Mesenchymal stem cell (in vitro differentiated cells and primary cell): ENCODE results near the gene SPRN.

ENCODE experiments used
- DNase-seq: peaks from one replicate; pipeline ENCODE4 v3.0.0-alpha.2; 2013
- H2AFZ ChIP-seq: one replicate; pipeline ENCODE4 v1.6.1; 2013; ENCODE audit warnings: low read depth, mild to moderate bottlenecking, control low read depth, inconsistent platforms, low read length, moderate library complexity
- H2AK5ac ChIP-seq: 2 replicates; pipeline ENCODE4 v1.6.1; 2013; ENCODE audit warnings: low read length, moderate library complexity, mild to moderate bottlenecking, inconsistent platforms; ENCODE audit not compliant: severe bottlenecking
- H2BK120ac ChIP-seq: one replicate; pipeline ENCODE4 v1.6.1; 2013; ENCODE audit warnings: low read depth, mild to moderate bottlenecking, inconsistent platforms, low read length, moderate library complexity
- H2BK12ac ChIP-seq, 2 experiments: one replicate each; pipeline ENCODE4 v1.6.1; 2013; ENCODE audit warnings: inconsistent platforms in 2 of 2, low read length in 2 of 2, mild to moderate bottlenecking in 2 of 2, moderate library complexity in 2 of 2, control low read depth in 1 of 2
- H2BK15ac ChIP-seq: one replicate; pipeline ENCODE4 v1.6.1; 2013; ENCODE audit warnings: mild to moderate bottlenecking, low read depth, inconsistent platforms; ENCODE audit not compliant: poor library complexity, severe bottlenecking
- H2BK5ac ChIP-seq: 2 replicates; pipeline ENCODE4 v1.6.1; 2013; ENCODE audit warnings: low read depth, mild to moderate bottlenecking, low read length, control low read depth, inconsistent platforms; ENCODE audit not compliant: poor library complexity, severe bottlenecking
- H3K14ac ChIP-seq, 2 experiments: one replicate each; pipeline ENCODE4 v1.6.1; 2013; ENCODE audit warnings: inconsistent platforms in 2 of 2, low read length in 2 of 2, control low read depth in 1 of 2, mild to moderate bottlenecking in 1 of 2, moderate library complexity in 1 of 2
- H3K18ac ChIP-seq, 2 experiments: one replicate each; pipeline ENCODE4 v1.6.1; 2013; ENCODE audit warnings: inconsistent platforms in 2 of 2, low read length in 2 of 2, control low read depth in 1 of 2, low read depth in 1 of 2, mild to moderate bottlenecking in 1 of 2
- H3K23ac ChIP-seq, 2 experiments: one replicate each; pipeline ENCODE4 v1.6.1; 2013; ENCODE audit warnings: inconsistent platforms in 2 of 2, low read length in 2 of 2, mild to moderate bottlenecking in 2 of 2, moderate library complexity in 2 of 2, control low read depth in 1 of 2
- H3K27ac ChIP-seq: 2 replicates; pipeline ENCODE4 v1.5.1; 2013; ENCODE audit warnings: mild to moderate bottlenecking, moderate library complexity, low read length, control low read depth, inconsistent platforms; ENCODE audit not compliant: poor library complexity, severe bottlenecking
- H3K27me3 ChIP-seq, 2 experiments: 2 replicates each; pipeline versions ENCODE4 v1.6.1 to v1.7.0; 2013; ENCODE audit warnings: low read length in 2 of 2, mild to moderate bottlenecking in 2 of 2, moderate library complexity in 2 of 2, control low read depth in 1 of 2, inconsistent platforms in 1 of 2; ENCODE audit not compliant: control insufficient read depth in 1 of 2, insufficient read depth in 1 of 2
- H3K36me3 ChIP-seq, 2 experiments: 2 replicates each; pipeline versions ENCODE4 v1.6.1 to v1.7.0; 2013; ENCODE audit warnings: low read length in 2 of 2, control low read depth in 1 of 2, inconsistent platforms in 1 of 2, low read depth in 1 of 2, mild to moderate bottlenecking in 1 of 2; ENCODE audit not compliant: insufficient read depth in 2 of 2, control insufficient read depth in 1 of 2
- H3K4ac ChIP-seq, 2 experiments: one replicate each; pipeline ENCODE4 v1.6.1; 2013; ENCODE audit warnings: inconsistent platforms in 2 of 2, low read length in 2 of 2, mild to moderate bottlenecking in 2 of 2, moderate library complexity in 2 of 2, control low read depth in 1 of 2, low read depth in 1 of 2
- H3K4me1 ChIP-seq: 2 replicates; pipeline ENCODE4 v1.6.1; 2013; ENCODE audit warnings: low read depth, low read length, control low read depth; ENCODE audit not compliant: control insufficient read depth, insufficient read depth
- H3K4me2 ChIP-seq: 2 replicates; pipeline ENCODE4 v1.6.1; 2013; ENCODE audit warnings: low read length, mild to moderate bottlenecking, inconsistent platforms; ENCODE audit not compliant: poor library complexity, severe bottlenecking
- H3K4me3 ChIP-seq, 2 experiments: 2 replicates each; pipeline versions ENCODE4 v1.5.1 to v1.7.0; 2013; ENCODE audit warnings: low read length in 2 of 2, mild to moderate bottlenecking in 2 of 2, control low read depth in 1 of 2, low read depth in 1 of 2; ENCODE audit not compliant: insufficient read depth in 1 of 2
- H3K79me1 ChIP-seq: replicated peaks from 2 replicates; pipeline ENCODE4 v1.6.1; 2013; ENCODE audit warnings: mild to moderate bottlenecking, control low read depth, low read length, inconsistent platforms; ENCODE audit not compliant: poor library complexity, severe bottlenecking
- H3K9ac ChIP-seq: 2 replicates; pipeline ENCODE4 v1.7.0; 2013; ENCODE audit warnings: mild to moderate bottlenecking, low read length, moderate library complexity
- H3K9me3 ChIP-seq: 2 replicates; pipeline ENCODE4 v1.7.0; 2013; ENCODE audit warnings: mild to moderate bottlenecking, low read length; ENCODE audit not compliant: control insufficient read depth
- H4K8ac ChIP-seq: one replicate; pipeline ENCODE4 v1.6.1; 2013; ENCODE audit warnings: inconsistent platforms, mild to moderate bottlenecking, low read length, moderate library complexity
- H4K91ac ChIP-seq: one replicate; pipeline ENCODE4 v1.6.1; 2013; ENCODE audit warnings: mild to moderate bottlenecking, low read length, inconsistent platforms
- WGBS: methylation state at CpG from one replicate; pipeline ENCODE4 v1.1.7; 2013; ENCODE audit warnings: mixed read lengths; 5-methylcytosine and 5-hydroxymethylcytosine counted together

SPRN gene

DNA sequence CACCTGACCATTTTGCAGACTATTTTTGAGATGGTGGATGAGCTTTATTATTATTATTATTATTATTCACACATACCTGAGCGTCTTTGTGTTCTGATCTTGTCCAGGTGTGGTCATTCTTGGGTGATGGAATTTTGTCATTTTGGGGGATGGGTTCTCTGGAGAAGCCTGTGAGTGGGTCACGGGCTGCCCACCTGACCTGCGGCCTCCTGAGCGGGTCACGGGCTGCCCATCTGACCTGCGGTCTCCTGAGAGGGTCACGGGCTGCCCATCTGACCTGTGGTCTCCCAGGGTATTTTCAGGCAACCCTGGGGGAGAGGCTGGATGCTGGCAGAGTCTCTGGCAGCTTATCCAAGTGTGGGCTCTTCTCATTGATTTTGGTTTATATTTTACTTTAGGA is 36.6 kb upstream of the SPRN start:
- no peak for DNase-seq
- H2AK5ac ChIP-seq, result no peak overlapping the region
- no peak overlapping the region for H3K9ac ChIP-seq
- no peak overlapping the region for H4K91ac ChIP-seq
- no peak overlapping the region for H2AFZ ChIP-seq
- no peak overlapping the region for H3K4ac ChIP-seq
- no peak overlapping the region for H4K8ac ChIP-seq
- H3K4me2 ChIP-seq, result no peak overlapping the region
- no peak overlapping the region for H3K27ac ChIP-seq
- H3K14ac ChIP-seq, result no peak overlapping the region
- no peaks in the 10 kb centered on the region for H3K79me1 ChIP-seq
- H3K4me1 ChIP-seq, result no peaks in the 10 kb centered on the region
- no peak overlapping the region for H2BK5ac ChIP-seq
- H2BK15ac ChIP-seq, result no peak overlapping the region
- H3K4me3 ChIP-seq, result no peak overlapping the region
- 88% methylated on average over 7 of the region's 7 CpGs for WGBS
- H3K18ac ChIP-seq, result no peak overlapping the region
- no peak overlapping the region for H3K23ac ChIP-seq
- no peak overlapping the region for H2BK12ac ChIP-seq
- H3K9me3 ChIP-seq, result no peaks in the 10 kb centered on the region
- peaks cover 2 to 42% of the 10 kb centered on the region in 2 experiments for H3K36me3 ChIP-seq
- no peaks in the 10 kb centered on the region for H3K27me3 ChIP-seq
- H2BK120ac ChIP-seq, result no peak overlapping the region

DNA sequence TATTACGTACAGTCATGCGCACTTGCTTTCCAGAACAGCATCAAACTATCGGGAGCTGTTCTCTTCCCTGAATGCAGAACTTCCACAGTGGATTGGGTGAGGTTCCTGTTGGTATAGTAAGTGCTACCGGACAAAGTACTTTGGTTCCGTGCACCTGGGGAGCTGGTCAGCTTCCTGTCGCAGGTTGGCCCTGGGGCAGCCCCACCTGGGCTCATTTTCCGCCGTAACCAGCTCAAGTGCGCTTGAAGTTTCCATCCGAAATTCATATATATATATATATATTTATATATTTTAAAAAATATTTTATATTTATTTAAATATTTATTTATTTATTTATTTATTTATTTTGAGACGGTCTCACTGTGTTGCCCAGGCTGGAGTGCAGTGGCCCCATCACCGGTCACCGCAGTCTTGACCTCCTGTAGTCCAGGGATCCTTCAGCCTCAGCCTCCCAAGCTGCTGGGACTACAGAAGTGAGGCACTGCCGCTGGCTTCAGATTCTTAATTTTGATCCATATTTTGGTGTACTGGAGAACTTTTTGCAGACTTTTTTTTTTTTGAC is 35.9 kb upstream of the SPRN start:
- no peak overlapping the region for H3K4ac ChIP-seq
- H2BK15ac ChIP-seq, result no peak overlapping the region
- no peak overlapping the region for H3K14ac ChIP-seq
- no peak overlapping the region for H2BK120ac ChIP-seq
- H3K9ac ChIP-seq, result no peak overlapping the region
- H3K27ac ChIP-seq, result no peak overlapping the region
- no peak overlapping the region for H4K8ac ChIP-seq
- no peak overlapping the region for H2BK12ac ChIP-seq
- H3K9me3 ChIP-seq, result no peaks in the 10 kb centered on the region
- 95% methylated on average over 8 of the region's 14 CpGs for WGBS
- H3K4me3 ChIP-seq, result no peak overlapping the region
- no peak overlapping the region for H2BK5ac ChIP-seq
- H3K36me3 ChIP-seq, result peaks cover 2 to 40% of the 10 kb centered on the region in 2 experiments
- H3K79me1 ChIP-seq, result no peaks in the 10 kb centered on the region
- no peak for DNase-seq
- H3K4me1 ChIP-seq, result no peaks in the 10 kb centered on the region
- H3K4me2 ChIP-seq, result no peak overlapping the region
- H3K18ac ChIP-seq, result no peak overlapping the region
- no peak overlapping the region for H2AFZ ChIP-seq
- H3K23ac ChIP-seq, result no peak overlapping the region
- H2AK5ac ChIP-seq, result no peak overlapping the region
- H3K27me3 ChIP-seq, result no peaks in the 10 kb centered on the region
- H4K91ac ChIP-seq, result no peak overlapping the region

DNA sequence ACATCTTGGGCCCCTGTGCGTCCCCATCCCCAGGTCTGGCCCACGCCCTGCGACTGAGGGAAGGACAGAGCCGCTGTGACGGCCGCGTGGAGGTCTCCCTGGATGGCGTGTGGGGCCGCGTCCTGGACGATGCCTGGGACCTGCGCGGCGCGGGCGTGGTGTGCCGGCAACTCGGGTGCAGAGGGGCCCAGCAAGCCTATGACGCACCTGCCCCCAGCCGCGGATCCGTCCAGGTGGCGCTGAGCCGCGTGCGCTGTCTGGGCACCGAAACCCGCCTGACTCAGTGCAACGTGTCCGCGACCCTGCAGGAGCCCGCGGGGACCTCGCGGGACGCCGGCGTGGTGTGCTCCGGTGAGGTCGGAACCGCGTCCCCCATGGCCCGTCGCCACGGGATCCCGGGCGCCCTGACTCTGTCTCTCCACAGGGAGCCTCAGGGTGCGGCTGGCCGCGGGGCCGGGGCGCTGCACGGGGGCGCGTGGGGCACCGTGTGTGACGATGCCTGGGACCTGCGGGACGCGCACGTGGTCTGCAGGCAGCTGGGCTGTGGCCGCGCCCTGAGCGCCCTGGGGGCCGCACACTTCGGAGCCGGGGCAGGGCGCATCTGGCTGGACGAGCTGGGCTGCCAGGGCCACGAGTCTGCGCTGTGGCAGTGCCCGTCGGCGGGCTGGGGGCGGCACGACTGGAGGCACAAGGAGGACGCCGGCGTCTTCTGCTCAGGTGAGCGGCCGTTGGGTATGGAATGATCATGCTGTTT is 35.2 kb upstream of the SPRN start:
- Histone ChIP-seq H3K4ac (no peak overlapping the region), H3K36me3 (peaks cover 2 to 34% of the 10 kb centered on the region in 2 experiments), H3K9ac (no peak overlapping the region), H3K4me1 (no peaks in the 10 kb centered on the region), H4K8ac (no peak overlapping the region), H2BK120ac (no peak overlapping the region), H3K27me3 (no peaks in the 10 kb centered on the region), H3K27ac (no peak overlapping the region), H2AFZ (no peak overlapping the region), H3K4me3 (no peak overlapping the region), H2BK5ac (no peak overlapping the region), H3K9me3 (no peaks in the 10 kb centered on the region), H2AK5ac (no peak overlapping the region), H4K91ac (peak overlapping the region; percentile 79), H3K4me2 (no peak overlapping the region), H3K18ac (no peak overlapping the region), H2BK12ac (no peak overlapping the region), H3K79me1 (no peaks in the 10 kb centered on the region), H3K14ac (no peak overlapping the region), H3K23ac (no peak overlapping the region), H2BK15ac (no peak overlapping the region)
- no peak for DNase-seq
- 95% methylated on average over 81 of the region's 81 CpGs for WGBS

DNA sequence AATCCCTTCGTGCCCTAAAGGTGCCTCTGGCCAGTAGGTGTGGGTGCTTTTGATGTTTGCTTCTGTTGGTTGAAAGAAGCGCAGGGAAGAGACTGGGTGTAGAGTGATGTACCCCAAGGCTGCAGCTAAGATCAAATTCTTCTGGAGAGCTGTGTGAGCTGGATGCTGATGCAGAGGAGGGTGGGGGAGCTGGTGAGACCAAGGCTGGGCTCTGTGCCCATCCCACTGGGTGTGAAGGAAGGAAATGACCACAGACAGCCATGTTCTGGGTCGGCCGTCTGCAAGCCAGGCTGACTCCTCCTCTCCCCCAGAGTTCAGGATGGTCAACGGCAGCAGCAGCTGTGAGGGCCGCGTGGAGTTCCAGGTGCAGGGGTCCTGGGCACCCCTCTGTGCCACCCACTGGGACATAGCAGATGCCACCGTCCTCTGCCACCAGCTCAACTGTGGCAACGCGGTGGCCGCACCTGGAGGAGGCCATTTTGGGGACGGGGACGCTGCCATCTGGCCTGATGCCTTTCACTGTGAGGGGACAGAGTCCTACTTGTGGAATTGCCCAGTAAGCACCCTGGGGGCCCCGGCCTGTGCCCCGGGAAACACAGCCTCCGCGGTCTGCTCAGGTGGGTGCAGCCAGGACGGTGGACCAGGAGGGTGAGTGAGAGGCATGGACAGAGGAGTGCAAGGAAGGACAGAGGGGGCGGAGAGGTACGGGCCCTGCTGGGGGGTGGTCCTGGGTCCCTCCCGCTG is 34.5 kb upstream of the SPRN start:
- no peaks in the 10 kb centered on the region for H3K9me3 ChIP-seq
- H2BK15ac ChIP-seq, result no peak overlapping the region
- H3K4me1 ChIP-seq, result no peaks in the 10 kb centered on the region
- peak overlapping the region; percentile 19 for H4K8ac ChIP-seq
- H2BK12ac ChIP-seq, result no peak overlapping the region
- no peak overlapping the region for H3K4me3 ChIP-seq
- H3K18ac ChIP-seq, result no peak overlapping the region
- no peak overlapping the region for H2BK120ac ChIP-seq
- H3K27me3 ChIP-seq, result no peaks in the 10 kb centered on the region
- no peak overlapping the region for H2AFZ ChIP-seq
- H2BK5ac ChIP-seq, result no peak overlapping the region
- H3K4ac ChIP-seq, result no peak overlapping the region
- H3K36me3 ChIP-seq, result peaks cover 2 to 33% of the 10 kb centered on the region in 2 experiments
- no peak overlapping the region for H4K91ac ChIP-seq
- no peak overlapping the region for H3K14ac ChIP-seq
- DNase-seq, result no peak
- no peak overlapping the region for H3K23ac ChIP-seq
- H3K27ac ChIP-seq, result no peak overlapping the region
- 87% methylated on average over 21 of the region's 21 CpGs for WGBS
- H3K9ac ChIP-seq, result no peak overlapping the region
- H3K79me1 ChIP-seq, result no peaks in the 10 kb centered on the region
- H2AK5ac ChIP-seq, result no peak overlapping the region
- H3K4me2 ChIP-seq, result no peak overlapping the region
